NCI-H526 (cell line): ENCODE results near the gene PNRC1.
A peak's percentile ranks its signal among the peaks of the same experiment; 100 is the strongest.
"Not testable (repeated sequence)": the region's sequence is repeated elsewhere in the genome, so short reads cannot be mapped to it uniquely, and the experiment has no call there.

Source experiments
- DNase-seq, 2 experiments: peaks; one replicate each; lab custom pipeline; 2025; lab: John Stamatoyannopoulos, UW

Gene PNRC1

GRCh38 chr6:89110284-89110683 lies 29.7 kb downstream of the PNRC1 start:
- DNase-seq: no peak

DNA sequence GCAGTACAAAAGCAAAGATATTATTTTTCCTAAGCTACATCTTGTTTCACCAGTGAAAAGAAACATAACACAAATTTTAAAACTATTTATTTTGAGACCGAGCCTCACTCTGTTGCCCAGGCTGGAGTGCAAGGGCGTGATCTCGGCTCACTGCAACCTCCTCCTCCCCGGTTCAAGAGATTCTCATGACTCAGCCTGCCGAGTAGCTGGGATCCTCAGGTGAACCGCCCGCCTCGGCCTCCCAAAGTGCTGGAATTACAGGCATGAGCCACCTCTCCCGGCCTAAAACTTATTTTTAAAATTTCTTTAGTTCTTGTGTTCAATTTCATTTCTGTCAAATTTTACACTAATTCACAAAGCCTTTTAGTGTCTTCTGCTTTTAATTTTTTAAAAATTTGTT lies 31.4 kb downstream of the PNRC1 start:
- DNase-seq: no peak

DNA sequence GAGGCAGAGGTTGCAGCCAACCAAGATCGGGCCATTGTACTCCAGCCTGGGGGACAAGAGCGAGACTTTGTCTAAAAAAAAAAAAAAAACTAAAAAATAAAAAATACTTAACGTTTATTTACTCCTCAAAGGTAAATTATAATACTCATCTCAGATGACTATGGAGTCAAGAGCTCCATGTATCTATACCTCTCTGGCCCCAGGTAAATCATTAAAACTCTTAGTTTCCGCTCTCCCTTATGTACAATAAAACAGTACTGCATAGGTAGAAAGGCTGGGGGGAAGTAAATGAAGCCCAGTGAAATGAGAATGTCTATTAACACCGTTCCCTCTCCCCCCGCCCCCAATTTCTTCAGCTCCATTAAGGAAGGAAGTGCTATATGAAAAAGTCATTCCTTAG lies 36.2 kb downstream of the PNRC1 start:
- DNase-seq: no peak

GRCh38 chr6:89117211-89118108 lies 36.9 kb downstream of the PNRC1 start, which contains the start of gene SRSF12:
Gene SRSF12 (minus strand): TSS chr6:89118071. CDS start chr6:89117887, 184 bp downstream.
- DNase-seq: peak; percentile 29 to 86

- no peak for DNase-seq
These were observed 38.4 kb downstream of the PNRC1 start for GRCh38 chr6:89118931-89119330.

DNA sequence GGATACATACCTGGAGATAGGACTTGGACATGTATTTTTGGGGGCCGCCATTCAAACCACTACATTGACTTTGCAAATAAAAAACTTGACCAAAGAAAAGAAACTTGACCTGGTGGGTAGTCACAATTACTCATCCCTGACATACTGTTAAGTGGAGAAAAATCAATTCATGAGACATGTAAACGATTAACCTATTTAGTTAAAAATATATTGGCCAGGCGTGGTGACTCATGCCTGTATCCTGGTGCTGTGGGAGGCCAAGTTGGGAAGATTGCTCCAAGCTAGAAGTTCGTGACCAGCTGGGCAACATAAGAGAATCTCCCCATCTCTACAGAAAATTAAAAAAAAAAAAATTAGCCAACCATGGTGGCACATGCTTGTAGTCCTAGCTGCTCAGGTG lies 39.8 kb downstream of the PNRC1 start:
- DNase-seq: no peak

DNA sequence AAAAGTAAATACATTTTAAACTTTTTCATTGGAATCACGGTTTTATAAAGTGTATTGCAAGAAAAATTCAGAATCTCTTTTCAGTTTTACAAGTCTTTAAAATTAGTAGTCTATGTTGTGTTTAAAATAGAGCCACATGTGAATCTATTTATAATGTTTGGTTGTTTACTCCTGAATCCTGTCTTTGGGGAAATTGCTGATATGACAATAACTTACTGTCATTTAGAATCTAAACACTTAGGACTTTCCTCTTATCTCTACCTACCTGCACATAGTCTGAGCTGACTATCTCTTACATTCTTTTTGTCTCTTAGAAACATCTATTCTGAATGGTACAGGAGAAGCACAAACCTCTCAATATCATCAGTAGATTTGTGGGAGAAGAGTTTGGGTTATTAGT lies 41.4 kb downstream of the PNRC1 start:
- no peak for DNase-seq

DNA sequence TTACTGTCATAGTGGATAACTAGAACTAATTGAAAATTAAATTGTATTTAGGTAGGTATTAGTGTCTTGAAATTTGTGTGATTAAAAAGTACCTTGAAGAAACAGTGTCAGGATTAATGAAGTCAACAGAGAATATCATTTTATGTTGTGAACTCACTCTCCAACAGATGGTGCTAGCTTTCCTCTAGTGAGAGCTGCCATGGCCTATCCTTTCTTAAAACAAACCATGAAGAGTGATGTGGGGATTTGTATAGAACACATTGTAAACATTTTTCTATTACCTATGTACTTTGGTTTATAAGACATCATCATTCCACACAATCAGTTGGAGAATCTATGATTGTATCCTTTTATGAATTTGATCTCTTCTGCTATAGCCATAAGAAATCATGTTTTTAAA lies 42.1 kb downstream of the PNRC1 start:
- DNase-seq: peak; percentile 39 to 68

- not testable (repeated sequence) for DNase-seq
These were observed 47.7 kb downstream of the PNRC1 start for GRCh38 chr6:89128256-89128671.

GRCh38 chr6:89131599-89131998 lies 51.0 kb downstream of the PNRC1 start:
- no peak for DNase-seq

GRCh38 chr6:89132057-89132456 lies 51.5 kb downstream of the PNRC1 start:
- no peak for DNase-seq

- no peak for DNase-seq
These were observed 53.4 kb downstream of the PNRC1 start for GRCh38 chr6:89133981-89134380.

DNA sequence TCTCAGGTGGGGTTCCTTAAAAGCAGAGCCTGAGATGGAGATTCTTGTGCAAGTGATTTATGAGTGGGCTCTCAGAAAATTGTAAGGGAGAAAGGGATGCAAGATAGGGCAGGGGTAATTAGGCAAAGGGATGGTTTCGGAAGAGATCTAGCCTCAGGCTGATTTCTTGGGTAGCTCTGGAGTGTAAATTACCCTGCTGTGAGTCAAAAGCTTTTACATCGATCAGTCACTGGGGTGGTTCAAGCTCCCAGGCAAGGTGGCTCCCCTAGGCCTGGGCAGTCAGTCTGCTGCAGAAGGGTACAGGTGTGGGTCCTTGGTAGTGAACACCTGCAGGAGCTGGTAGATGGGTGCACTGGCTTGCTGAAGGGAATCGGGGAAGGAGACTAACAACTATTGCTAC lies 54.2 kb downstream of the PNRC1 start:
- no peak for DNase-seq
